ENCODE results near the gene SLC46A2.

DNA sequence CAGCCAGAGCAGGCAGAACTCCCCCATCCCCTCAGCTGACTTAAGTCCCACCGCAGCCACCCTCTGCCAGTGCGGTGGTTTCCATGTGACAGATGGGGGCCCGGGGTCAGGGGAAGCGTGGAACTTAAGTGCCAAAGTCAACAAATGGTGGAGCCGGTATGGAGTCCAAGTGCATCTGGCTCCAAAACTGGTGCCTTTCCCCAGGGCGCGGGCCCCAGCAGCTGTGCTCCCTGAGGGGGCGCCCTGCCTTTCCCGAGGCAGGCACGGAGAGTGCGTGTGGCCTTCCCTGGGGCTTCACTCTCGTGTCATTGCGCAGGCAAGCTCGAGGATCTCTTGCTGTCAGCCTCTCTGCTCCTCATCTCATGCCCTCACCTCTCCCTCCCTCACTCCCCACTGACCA, 33.8 kb downstream of the SLC46A2 start:
- no peak for TF ChIP-seq POLR2A (IDR thresholded peaks at IDR 0.05)
- TF ChIP-seq, protein P1, sequence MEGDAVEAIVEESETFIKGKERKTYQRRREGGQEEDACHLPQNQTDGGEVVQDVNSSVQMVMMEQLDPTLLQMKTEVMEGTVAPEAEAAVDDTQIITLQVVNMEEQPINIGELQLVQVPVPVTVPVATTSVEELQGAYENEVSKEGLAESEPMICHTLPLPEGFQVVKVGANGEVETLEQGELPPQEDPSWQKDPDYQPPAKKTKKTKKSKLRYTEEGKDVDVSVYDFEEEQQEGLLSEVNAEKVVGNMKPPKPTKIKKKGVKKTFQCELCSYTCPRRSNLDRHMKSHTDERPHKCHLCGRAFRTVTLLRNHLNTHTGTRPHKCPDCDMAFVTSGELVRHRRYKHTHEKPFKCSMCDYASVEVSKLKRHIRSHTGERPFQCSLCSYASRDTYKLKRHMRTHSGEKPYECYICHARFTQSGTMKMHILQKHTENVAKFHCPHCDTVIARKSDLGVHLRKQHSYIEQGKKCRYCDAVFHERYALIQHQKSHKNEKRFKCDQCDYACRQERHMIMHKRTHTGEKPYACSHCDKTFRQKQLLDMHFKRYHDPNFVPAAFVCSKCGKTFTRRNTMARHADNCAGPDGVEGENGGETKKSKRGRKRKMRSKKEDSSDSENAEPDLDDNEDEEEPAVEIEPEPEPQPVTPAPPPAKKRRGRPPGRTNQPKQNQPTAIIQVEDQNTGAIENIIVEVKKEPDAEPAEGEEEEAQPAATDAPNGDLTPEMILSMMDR (IDR thresholded peaks at IDR 0.05), result no peak
